ENCODE measurements around the gene TUBGCP6. TPM values are rescaled to one million over a fixed set of nuclear protein-coding genes. Genes with fewer than 3 reads are reported as not detected.

The TUBGCP6 gene
- total and polyA plus RNA-seq, 2 donors (not counting 3 experiments of a cell fraction or from before 2014, with no cell fraction given) = 33.1 to 45.3 TPM

DNA sequence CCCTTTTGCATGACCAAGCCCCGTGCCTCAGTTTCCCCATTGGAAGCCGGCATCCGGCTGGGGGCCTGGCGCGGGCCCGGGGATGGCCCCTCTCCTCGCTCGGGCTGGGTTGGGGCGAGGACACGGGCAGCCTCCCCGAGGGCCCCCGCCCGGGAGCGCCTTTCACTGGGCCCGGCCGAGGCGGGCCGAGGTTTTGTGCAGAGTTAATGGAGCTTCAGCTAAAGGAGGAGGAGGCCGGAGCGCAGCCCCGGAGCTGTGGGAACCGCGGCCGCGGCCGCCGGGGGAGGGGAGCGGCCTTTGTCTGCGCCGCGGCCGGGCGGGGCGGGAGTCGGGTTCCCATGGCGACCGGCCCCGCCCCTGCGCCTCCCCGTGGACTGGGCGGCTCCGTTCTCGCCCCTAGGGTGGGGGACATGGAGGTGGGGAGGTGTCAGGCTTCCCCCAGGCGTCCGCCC, 26.7 kb upstream of the TUBGCP6 start:
- Histone ChIP-seq H3K4me1 (ENCODE audit: control insufficient read depth, extremely low read depth, insufficient read depth, low read length) (peaks cover 12% of the 10 kb centered on the region), H3K4me2 (ENCODE audit: insufficient read depth, low read length) (peak overlapping the region; percentile 61), H2AFZ (ENCODE audit: low read depth, low read length) (no peak overlapping the region), H3K9me1 (replicated peaks; ENCODE audit: control insufficient read depth, extremely low read depth, insufficient read depth, low read length) (no peaks in the 10 kb centered on the region), H4K20me1 (replicated peaks; ENCODE audit: control insufficient read depth, extremely low read depth, insufficient read depth, low read length) (no peaks in the 10 kb centered on the region), H3K27ac (ENCODE audit: insufficient read depth, low read depth, low read length) (no peak overlapping the region), H3K9ac (replicated peaks; ENCODE audit: extremely low read depth, insufficient read depth, low read length) (peak overlapping the region; percentile 31), H3K4me3 (replicated peaks in 1 of 3; ENCODE audit: insufficient read depth in 1 of 3, low read depth in 1 of 3, low read length in 3 of 3) (peak overlapping the region; percentile 4 to 42 (median 30)), H3K9me3 (replicated peaks; ENCODE audit: control insufficient read depth, insufficient read depth, low read length) (no peaks in the 10 kb centered on the region), H3K27me3 (ENCODE audit: control insufficient read depth in 2 of 2, insufficient read depth in 2 of 2, low read length in 2 of 2) (no peaks in the 10 kb centered on the region), H3K36me3 (ENCODE audit: control insufficient read depth in 2 of 2, extremely low read depth in 1 of 2, insufficient read depth in 2 of 2, low read length in 2 of 2) (peaks cover 5 to 15% of the 10 kb centered on the region in 2 experiments), H3K79me2 (ENCODE audit: control insufficient read depth, insufficient read depth, low read length) (no peaks in the 10 kb centered on the region)
- dilution Hi-C loops (cut with MboI; ENCODE audit: extremely low pct_ligation_motif_present, low sequenced_read_pairs) (no loop called here), intact Hi-C loops (cut with micrococcal nuclease) (loop anchor here (2.0 kb wide), 2 partner anchors 35 to 55 kb away; partner anchors contain the start of genes DENND6B and PLXNB2)
- TF ChIP-seq CTCF (IDR thresholded peaks at IDR 0.05; ENCODE audit: extremely low read depth in 1 of 2, insufficient read depth in 1 of 2, low read depth in 1 of 2, low read length in 2 of 2) (peak in 1 of 2 donors; percentile 35), MYC (IDR thresholded peaks at IDR 0.05; ENCODE audit: low read depth, low read length) (no peak), JUN (IDR thresholded peaks at IDR 0.05; ENCODE audit: borderline replicate concordance, insufficient read depth, insufficient read length, low read depth) (no peak), POLR2AphosphoS5 (IDR thresholded peaks at IDR 0.05; ENCODE audit: insufficient read depth, low read depth, low read length) (peak; percentile 20)
- POLR2A ChIA-PET = interaction anchor here (1.4 kb wide), 1 partner anchor 10 kb away, joined by 3 read pairs; the partner anchor contains the start of gene MAPK12
- DNase-seq (ENCODE audit: low read depth, low spot score) (peak; percentile 47), FAIRE-seq (peak; percentile 40)
- BruUV-seq (replicated peaks) = no TSS peak
- CTCF ChIA-PET = interaction anchor here (0.5 to 3.0 kb wide), 8 partner anchors 11 to 71 kb away, joined by 3 to 26 read pairs (median 10); partner anchors contain the start of genes DENND6B, HDAC10, MAPK12 and TUBGCP6

Data from endothelial cell of umbilical vein (primary cell).